RWPE2 (cell line): Measurements from ENCODE around the gene CNTNAP2.

Source experiments
- ATAC-seq: fragments of 200-7000 bp; cut with Tn5 transposase; 3 replicates; pipeline ENCODE4 v1.9.1; 2021; ENCODE audit warnings: low read depth
- DNase-seq: peaks from one replicate; pipeline ENCODE4 v3.0.0-alpha.2; 2020; ENCODE audit warnings: low spot score
- H3K27ac ChIP-seq: fragments of 450-650 bp; 2 replicates; pipeline ENCODE4 v1.5.1; 2017; ENCODE audit warnings: mild to moderate bottlenecking; ENCODE audit not compliant: poor library complexity, severe bottlenecking
- H3K27me3 ChIP-seq: fragments of 250-450 bp; sonication (Bioruptor Pico); 2 replicates; pipeline ENCODE4 v1.5.1; 2021; ENCODE audit warnings: mild to moderate bottlenecking, moderate library complexity; ENCODE audit not compliant: insufficient read depth, poor library complexity, severe bottlenecking
- H3K36me3 ChIP-seq: fragments of 250-450 bp; sonication (Bioruptor Pico); 2 replicates; pipeline ENCODE4 v1.5.1; 2020; ENCODE audit warnings: low read depth, mild to moderate bottlenecking, moderate library complexity
- H3K4me1 ChIP-seq: fragments of 250-450 bp; sonication (Bioruptor Pico); 2 replicates; pipeline ENCODE4 v1.5.1; 2021; ENCODE audit warnings: mild to moderate bottlenecking, moderate library complexity; ENCODE audit not compliant: insufficient read depth, poor library complexity, severe bottlenecking
- H3K4me3 ChIP-seq: fragments of 250-450 bp; sonication (Bioruptor Pico); 2 replicates; pipeline ENCODE4 v1.5.1; 2021; ENCODE audit warnings: mild to moderate bottlenecking, moderate library complexity; ENCODE audit not compliant: severe bottlenecking
- H3K9me3 ChIP-seq: fragments of 250-450 bp; sonication (Bioruptor Pico); 2 replicates; pipeline ENCODE4 v1.5.1; 2021; ENCODE audit warnings: mild to moderate bottlenecking, moderate library complexity; ENCODE audit not compliant: severe bottlenecking
- CTCF ChIP-seq: fragments of 450-650 bp; IDR thresholded peaks from one replicate; pipeline ENCODE4 v1.5.1; 2017; ENCODE audit warnings: mild to moderate bottlenecking, moderate library complexity; ENCODE audit not compliant: poor library complexity, severe bottlenecking

Gene CNTNAP2

DNA sequence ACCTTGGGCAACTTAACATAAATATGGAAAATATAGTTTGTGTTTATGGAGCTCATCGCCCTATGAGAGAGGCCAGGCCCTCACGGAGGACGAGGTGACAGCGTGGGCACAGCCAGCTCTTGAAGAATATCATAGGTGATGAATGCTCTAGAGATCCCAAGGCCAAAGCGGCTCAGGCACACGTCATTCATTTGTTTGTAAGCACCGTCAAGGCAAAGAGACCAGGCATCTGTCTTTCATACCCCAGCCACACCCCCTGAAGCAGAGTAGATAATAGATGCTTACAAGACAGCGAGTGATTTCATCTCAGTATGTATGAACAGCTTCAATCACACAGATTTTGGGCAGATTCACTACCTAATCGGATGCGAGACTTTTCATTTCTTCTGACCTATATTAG lies 2231.9 kb downstream of the CNTNAP2 start:
- Histone ChIP-seq H3K9me3 (peaks cover 1% of the 10 kb centered on the region), H3K27ac (no peak overlapping the region), H3K4me3 (no peak overlapping the region), H3K4me1 (no peaks in the 10 kb centered on the region), H3K36me3 (no peaks in the 10 kb centered on the region), H3K27me3 (peaks cover under 1% of the 10 kb centered on the region)
- ATAC-seq, result no peak
- no peak for TF ChIP-seq CTCF
- DNase-seq, result no peak

GRCh38 chr7:148356303-148356702 lies 2239.7 kb downstream of the CNTNAP2 start:
- Histone ChIP-seq H3K4me1 (no peaks in the 10 kb centered on the region), H3K27me3 (no peaks in the 10 kb centered on the region), H3K4me3 (no peak overlapping the region), H3K9me3 (peaks cover 2% of the 10 kb centered on the region), H3K27ac (no peak overlapping the region), H3K36me3 (no peaks in the 10 kb centered on the region)
- DNase-seq (no peak), ATAC-seq (no peak)
- no peak for TF ChIP-seq CTCF

DNA sequence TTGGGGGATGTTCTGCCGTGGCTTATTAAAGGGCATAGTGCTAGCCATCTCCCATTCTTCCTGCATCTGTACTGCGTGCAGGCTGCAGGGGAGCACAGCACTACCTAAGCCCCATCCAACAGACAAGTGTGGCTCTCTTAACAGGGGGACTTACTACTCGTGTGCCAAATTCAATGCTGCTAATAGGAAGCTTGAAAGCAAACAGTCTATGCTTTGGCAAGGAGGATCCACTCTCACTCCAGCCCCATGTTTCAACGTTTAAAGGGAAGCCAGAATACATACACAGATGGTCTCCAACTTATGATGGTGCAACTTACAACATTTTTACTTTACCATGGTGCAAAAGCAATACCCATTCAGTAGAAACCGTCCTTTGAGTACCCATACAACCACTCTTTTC lies 2245.9 kb downstream of the CNTNAP2 start:
- H3K27ac ChIP-seq, result no peak overlapping the region
- no peaks in the 10 kb centered on the region for H3K27me3 ChIP-seq
- no peak for TF ChIP-seq CTCF
- H3K9me3 ChIP-seq, result no peaks in the 10 kb centered on the region
- no peaks in the 10 kb centered on the region for H3K36me3 ChIP-seq
- DNase-seq, result no peak
- H3K4me1 ChIP-seq, result no peaks in the 10 kb centered on the region
- ATAC-seq, result no peak
- H3K4me3 ChIP-seq, result no peak overlapping the region

DNA sequence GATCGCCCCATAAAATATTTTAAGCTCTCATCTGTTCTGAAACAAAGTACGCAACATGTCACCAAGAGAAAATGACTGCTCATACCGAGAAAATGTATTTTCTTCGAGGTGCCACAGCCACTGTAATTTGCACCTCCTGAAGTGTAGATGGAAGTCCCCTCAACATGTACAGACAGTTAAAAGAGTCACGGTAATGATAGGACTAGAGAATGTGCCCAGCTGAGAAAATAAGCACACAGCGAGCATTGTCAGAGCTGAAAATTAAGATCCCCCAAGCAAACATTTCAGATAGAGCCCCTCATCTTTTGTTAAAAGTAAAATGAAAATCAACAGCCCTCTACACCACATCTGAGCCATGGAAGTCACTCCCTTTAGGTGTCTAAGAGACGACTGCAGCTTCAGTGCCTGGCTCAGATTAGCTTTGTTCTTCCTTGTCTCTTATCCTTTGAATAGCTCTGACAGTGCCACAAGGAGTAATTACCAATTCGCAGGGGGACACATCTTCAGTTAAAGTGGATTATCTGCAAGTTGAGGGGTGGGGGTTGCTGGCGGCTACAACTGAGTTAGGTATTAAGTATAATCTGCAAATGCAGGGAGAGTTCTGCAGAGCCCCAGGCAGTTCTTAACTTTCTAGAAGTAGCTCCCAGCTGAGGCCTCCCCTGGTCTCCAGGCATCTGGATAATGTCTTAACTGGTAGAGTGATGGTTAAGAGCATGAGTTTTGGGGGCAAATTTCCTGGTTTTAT lies 2251.3 kb downstream of the CNTNAP2 start:
- H3K4me1 ChIP-seq, result no peaks in the 10 kb centered on the region
- no peak overlapping the region for H3K4me3 ChIP-seq
- no peaks in the 10 kb centered on the region for H3K9me3 ChIP-seq
- H3K27ac ChIP-seq, result no peak overlapping the region
- no peak for TF ChIP-seq CTCF
- ATAC-seq, result no peak
- DNase-seq, result no peak
- no peaks in the 10 kb centered on the region for H3K36me3 ChIP-seq
- no peaks in the 10 kb centered on the region for H3K27me3 ChIP-seq

- Histone ChIP-seq H3K27me3 (no peaks in the 10 kb centered on the region), H3K9me3 (no peaks in the 10 kb centered on the region), H3K4me3 (no peak overlapping the region), H3K27ac (no peak overlapping the region), H3K36me3 (no peaks in the 10 kb centered on the region), H3K4me1 (no peaks in the 10 kb centered on the region)
- TF ChIP-seq CTCF, result no peak
- no peak for DNase-seq
- no peak for ATAC-seq
Measured at GRCh38 chr7:148368562-148368961, 2252.0 kb downstream of the CNTNAP2 start.
